Neural crest cell (in vitro differentiated cells): ENCODE results near the gene CTAG2. TPM values are rescaled to one million over a fixed set of nuclear protein-coding genes. Genes with fewer than 3 reads are reported as not detected.
A peak's percentile ranks its signal among the peaks of the same experiment; 100 is the strongest.
"Not testable (repeated sequence)": the region's sequence is repeated elsewhere in the genome, so short reads cannot be mapped to it uniquely, and the experiment has no call there.

Experiments
- DNase-seq: peaks from one replicate; pipeline ENCODE4 v3.0.0; 2021; ENCODE audit warnings: low read depth, mixed read lengths, low spot score
- H3K27ac Mint-ChIP-seq: one replicate; pipeline ENCODE4 v1.8.0; 2021; ENCODE audit warnings: mild to moderate bottlenecking, mixed read lengths; ENCODE audit not compliant: unreplicated experiment
- H3K27me3 Mint-ChIP-seq: 2 replicates; pipeline ENCODE4 v1.8.0; 2021; ENCODE audit warnings: low read depth, mild to moderate bottlenecking, mixed read lengths
- H3K36me3 Mint-ChIP-seq: 2 replicates; pipeline ENCODE4 v1.8.0; 2021; ENCODE audit warnings: low read depth, mild to moderate bottlenecking, mixed read lengths
- H3K4me1 Mint-ChIP-seq: 2 replicates; pipeline ENCODE4 v1.8.0; 2021; ENCODE audit warnings: mixed read lengths
- H3K4me3 Mint-ChIP-seq: one replicate; pipeline ENCODE4 v1.8.0; 2021; ENCODE audit warnings: mild to moderate bottlenecking, mixed read lengths
- H3K9me3 Mint-ChIP-seq: 2 replicates; pipeline ENCODE4 v1.8.0; 2021; ENCODE audit warnings: mixed read lengths
- total RNA-seq: library from RNA; stranded (reverse); gene quantifications from 2 replicates; pipeline ENCODE4 v1.2.1, GENCODE V29; 2021
- TF ChIP-seq, protein P1 (sequence below): fragments of 200-600 bp; sonication (generic); conservative IDR thresholded peaks from 2 replicates; pipeline ENCODE4 v1.5.0; 2021; ENCODE audit warnings: antibody characterized with exemption, mild to moderate bottlenecking

The CTAG2 gene
- total RNA-seq, 1 donor from 2014 or later: not detected

DNA sequence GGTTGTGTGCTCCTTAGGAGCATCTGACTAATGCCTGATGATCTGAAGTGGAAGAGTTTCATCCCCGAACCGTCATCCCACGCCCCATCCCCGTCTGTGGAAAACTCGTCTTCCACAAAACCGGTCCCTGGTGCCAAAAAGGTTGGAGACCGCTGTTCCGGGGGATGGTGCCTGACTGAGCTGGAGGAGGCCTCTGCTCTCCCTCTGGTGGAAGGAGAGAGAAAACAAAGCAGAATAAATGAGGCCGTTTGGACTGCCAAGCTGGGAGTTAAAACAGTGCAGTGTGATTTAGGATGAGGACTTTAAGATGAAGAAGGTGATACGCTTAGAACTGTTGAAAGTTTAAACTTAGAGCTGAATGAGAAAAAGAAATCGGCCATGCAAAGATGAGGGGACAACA is 19.7 kb downstream of the CTAG2 start:
- not testable (repeated sequence) for H3K36me3 Mint-ChIP-seq, H3K4me1 Mint-ChIP-seq, DNase-seq

DNA sequence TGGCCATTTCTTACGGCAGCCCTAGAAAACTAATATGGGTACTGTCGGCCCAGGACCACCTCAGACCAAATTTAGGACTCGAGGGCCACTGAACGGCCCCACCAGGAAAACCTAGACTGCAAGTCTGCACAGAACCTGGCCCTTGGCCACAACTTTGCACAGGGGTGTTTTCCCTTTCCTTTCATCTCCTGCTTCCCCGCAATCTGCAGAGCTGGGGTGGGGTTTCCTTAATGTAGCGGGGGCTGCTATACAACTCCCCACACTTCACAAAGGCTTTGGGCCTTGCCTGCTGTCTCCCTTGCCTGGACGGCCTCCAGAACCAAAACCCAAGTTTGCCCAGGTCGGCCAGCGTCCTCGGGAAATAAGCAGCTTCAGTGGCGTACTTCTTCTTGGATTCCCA is 22.4 kb downstream of the CTAG2 start:
- H3K36me3 Mint-ChIP-seq, H3K4me1 Mint-ChIP-seq, H3K27me3 Mint-ChIP-seq, H3K9me3 Mint-ChIP-seq, DNase-seq, H3K27ac Mint-ChIP-seq, H3K4me3 Mint-ChIP-seq: not testable (repeated sequence)

More for the DNA sequence above, 19.7 kb downstream of the CTAG2 start:
- not testable (repeated sequence) for H3K4me3 Mint-ChIP-seq, H3K9me3 Mint-ChIP-seq, H3K27me3 Mint-ChIP-seq, H3K27ac Mint-ChIP-seq

DNA sequence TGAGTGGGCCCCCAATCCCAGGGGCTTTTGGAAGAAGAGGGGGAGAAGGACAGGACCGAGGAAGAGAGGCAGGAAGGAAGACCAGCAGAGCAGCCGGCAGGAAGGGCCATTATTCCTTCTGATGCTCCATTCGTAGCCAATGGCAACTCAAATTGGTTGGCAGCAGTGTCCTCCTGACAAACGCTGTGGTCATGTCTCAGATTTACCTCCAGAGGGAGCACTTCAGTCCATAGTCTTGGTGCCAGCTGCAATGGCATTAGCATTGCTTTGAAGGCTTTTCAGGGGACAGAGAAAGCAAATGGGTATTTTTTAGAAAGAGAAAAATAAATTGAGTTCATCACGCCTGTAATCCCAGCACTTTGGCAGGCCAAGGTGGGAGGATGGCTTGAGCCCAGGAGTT is 24.4 kb downstream of the CTAG2 start:
- not testable (repeated sequence) for H3K4me1 Mint-ChIP-seq, H3K4me3 Mint-ChIP-seq, H3K9me3 Mint-ChIP-seq, H3K36me3 Mint-ChIP-seq, H3K27ac Mint-ChIP-seq, DNase-seq, H3K27me3 Mint-ChIP-seq

DNA sequence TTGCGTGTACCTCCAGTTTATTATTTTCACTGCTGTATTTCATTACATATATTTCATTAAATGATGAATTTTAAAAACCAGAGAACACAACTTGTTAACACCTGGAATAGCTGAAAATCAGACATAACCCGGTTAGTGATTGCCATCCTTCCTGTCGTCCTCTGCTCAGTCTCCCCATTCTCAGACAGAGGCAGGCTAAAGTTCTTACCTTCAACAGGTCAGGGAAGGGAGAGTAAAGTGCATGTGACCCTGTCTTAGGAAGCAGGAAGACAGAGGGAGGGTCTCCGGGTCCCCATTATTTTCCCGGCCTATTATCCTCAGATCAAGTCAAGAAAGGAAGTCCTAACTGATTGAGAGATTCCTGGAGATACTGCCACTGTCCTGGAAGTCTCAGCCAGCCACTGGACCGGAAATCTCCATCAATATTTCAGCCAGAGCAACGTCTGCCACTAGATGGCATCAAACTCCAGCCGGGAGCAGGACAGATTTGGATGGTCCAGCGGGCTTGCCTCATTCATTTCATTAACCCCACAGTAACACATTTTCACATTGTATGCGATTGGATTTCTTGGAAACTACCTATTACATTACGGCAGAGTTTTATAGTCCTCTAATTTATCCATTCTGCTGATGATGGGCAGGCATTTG is 32.5 kb downstream of the CTAG2 start:
- not testable (repeated sequence) for H3K9me3 Mint-ChIP-seq, H3K36me3 Mint-ChIP-seq, H3K27ac Mint-ChIP-seq, DNase-seq, H3K4me1 Mint-ChIP-seq, H3K4me3 Mint-ChIP-seq, H3K27me3 Mint-ChIP-seq
- TF ChIP-seq, protein P1, sequence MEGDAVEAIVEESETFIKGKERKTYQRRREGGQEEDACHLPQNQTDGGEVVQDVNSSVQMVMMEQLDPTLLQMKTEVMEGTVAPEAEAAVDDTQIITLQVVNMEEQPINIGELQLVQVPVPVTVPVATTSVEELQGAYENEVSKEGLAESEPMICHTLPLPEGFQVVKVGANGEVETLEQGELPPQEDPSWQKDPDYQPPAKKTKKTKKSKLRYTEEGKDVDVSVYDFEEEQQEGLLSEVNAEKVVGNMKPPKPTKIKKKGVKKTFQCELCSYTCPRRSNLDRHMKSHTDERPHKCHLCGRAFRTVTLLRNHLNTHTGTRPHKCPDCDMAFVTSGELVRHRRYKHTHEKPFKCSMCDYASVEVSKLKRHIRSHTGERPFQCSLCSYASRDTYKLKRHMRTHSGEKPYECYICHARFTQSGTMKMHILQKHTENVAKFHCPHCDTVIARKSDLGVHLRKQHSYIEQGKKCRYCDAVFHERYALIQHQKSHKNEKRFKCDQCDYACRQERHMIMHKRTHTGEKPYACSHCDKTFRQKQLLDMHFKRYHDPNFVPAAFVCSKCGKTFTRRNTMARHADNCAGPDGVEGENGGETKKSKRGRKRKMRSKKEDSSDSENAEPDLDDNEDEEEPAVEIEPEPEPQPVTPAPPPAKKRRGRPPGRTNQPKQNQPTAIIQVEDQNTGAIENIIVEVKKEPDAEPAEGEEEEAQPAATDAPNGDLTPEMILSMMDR: peak; percentile 17

DNA sequence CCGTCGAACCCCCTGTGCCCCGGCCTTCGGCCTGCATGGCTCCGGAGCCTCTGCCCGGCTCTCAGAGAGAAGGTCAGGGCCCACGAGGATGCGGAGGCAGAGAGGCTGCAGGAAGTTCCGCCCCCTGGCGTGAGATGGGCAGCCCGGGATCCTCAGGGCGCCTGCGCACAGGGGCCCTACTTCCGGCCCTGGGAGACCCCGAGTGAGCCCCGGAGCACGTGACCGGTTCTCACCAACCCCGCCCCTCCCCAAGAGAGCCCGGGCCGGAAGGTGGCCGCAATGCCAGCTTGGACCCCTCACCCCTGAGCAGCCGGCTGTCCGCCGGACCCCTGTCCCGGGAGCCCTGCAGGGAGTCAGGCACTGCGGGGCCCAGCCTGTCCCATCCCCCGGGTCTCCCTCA is 34.2 kb downstream of the CTAG2 start, which contains the start of gene CTAG1B:
CTAG1B (minus strand) TSS at position 101 of the 400 bp plus-strand sequence; CDS start at position 37, 64 bp downstream.
- H3K4me1 Mint-ChIP-seq, H3K36me3 Mint-ChIP-seq, H3K27ac Mint-ChIP-seq: not testable (repeated sequence)

DNA sequence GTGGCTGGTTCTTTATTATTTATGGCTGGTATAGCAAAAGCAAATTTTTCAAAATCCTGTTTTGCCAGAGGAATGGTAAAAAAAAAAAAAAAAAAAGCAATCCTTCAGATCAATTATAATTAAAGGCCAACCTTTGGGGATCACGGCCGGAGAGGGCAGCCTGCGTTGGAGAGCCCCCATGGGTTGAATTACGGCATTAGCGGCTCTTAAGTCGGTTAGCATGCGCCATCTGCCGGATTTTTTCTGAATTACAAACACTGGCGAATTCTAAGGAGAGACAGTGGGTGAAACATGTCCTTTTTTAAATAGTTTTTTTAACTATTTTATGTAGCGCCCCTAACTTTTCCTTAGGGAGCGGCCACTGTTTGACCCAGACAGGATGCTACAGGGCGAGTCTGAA is 39.8 kb downstream of the CTAG2 start:
- not testable (repeated sequence) for H3K27me3 Mint-ChIP-seq, H3K4me1 Mint-ChIP-seq, DNase-seq, H3K9me3 Mint-ChIP-seq, H3K4me3 Mint-ChIP-seq, H3K27ac Mint-ChIP-seq, H3K36me3 Mint-ChIP-seq

More for the DNA sequence above, 34.2 kb downstream of the CTAG2 start, which contains the start of gene CTAG1B:
- not testable (repeated sequence) for H3K4me3 Mint-ChIP-seq, H3K9me3 Mint-ChIP-seq, H3K27me3 Mint-ChIP-seq, DNase-seq

DNA sequence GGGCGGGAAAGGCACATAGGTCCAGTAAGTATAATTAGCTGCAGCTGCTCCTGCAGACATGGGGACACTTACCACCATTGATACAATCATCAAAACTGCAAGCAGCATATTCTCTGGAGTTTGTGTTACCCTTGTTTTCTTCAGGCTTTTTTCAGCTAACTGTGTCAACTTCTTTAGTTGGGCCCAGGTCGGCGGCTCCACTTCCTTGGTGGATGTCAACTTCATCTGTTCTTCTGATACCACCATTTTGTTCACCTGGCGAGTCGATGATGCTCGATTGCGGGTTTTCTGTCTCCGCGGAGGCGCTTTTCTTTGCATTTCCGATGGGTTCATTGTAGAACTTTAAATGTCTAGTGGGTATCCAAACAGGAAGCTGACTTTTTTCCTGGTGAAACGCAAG is 42.2 kb downstream of the CTAG2 start:
- not testable (repeated sequence) for H3K27me3 Mint-ChIP-seq, H3K9me3 Mint-ChIP-seq, H3K4me1 Mint-ChIP-seq, H3K4me3 Mint-ChIP-seq, H3K27ac Mint-ChIP-seq, DNase-seq, H3K36me3 Mint-ChIP-seq

DNA sequence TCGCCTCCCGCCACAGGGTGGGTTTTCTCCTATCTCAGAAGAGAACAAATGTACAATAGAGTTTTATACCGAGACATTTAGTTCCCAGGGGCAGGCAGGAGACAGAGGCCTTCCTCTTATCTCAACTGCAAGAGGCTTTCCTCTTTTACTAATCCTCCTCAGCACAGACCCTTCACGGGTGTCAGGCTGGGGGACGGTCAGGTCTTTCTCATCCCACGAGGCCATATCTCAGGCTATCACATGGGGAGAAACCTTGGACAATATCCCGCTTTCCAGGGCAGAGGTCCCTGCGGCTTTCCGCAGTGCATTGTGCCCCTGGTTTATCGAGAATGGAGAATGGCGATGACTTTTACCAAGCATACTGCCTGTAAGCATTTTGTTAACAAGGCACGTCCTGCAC is 44.6 kb downstream of the CTAG2 start:
- not testable (repeated sequence) for H3K27ac Mint-ChIP-seq, H3K27me3 Mint-ChIP-seq, H3K36me3 Mint-ChIP-seq, H3K4me3 Mint-ChIP-seq, DNase-seq, H3K4me1 Mint-ChIP-seq, H3K9me3 Mint-ChIP-seq

DNA sequence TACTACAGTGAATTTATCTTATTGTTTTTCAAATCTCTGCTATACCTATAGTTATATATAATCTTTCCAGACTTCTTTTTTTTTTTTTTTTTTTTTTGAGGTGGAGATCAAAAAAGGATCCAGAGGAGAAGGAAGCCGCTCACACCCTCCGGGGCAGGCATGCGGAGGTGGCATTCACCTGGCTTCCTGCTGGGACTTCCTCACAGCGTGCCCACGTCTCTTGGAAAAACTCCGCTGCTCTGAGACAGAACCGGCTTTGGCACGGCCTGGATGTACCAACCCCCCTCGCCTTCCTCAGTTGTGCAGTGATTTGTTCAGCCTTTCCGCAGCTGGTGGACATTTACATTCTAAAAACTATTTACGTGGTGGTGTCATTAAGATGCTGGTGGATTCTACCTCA is 45.4 kb downstream of the CTAG2 start:
- H3K9me3 Mint-ChIP-seq, DNase-seq, H3K4me1 Mint-ChIP-seq, H3K4me3 Mint-ChIP-seq, H3K36me3 Mint-ChIP-seq, H3K27me3 Mint-ChIP-seq, H3K27ac Mint-ChIP-seq: not testable (repeated sequence)

DNA sequence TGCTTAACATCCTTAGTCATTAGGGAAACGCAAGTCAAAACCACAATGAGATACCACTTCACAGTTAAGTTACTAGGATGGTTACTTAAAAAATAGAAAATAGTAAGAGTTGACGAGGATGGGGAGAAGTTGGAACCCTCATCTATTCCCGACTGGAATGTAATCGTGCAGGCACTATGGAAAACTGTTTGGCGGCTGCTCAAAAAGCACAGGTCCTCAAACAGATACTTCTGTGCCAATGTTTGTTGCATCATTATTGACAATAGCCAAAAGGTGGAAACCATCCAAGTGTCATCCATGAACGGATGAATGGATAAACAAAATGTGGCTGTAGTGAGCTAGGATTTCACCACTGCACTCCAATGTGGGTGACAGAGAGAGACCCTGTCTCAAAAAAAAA is 46.0 kb downstream of the CTAG2 start:
- TF ChIP-seq, protein P1: no peak
- H3K4me1 Mint-ChIP-seq: no peaks in the 10 kb centered on the region
- H3K36me3 Mint-ChIP-seq: no peaks in the 10 kb centered on the region
- peaks cover 5% of the 10 kb centered on the region for H3K9me3 Mint-ChIP-seq
- no peak overlapping the region for H3K4me3 Mint-ChIP-seq
- peaks cover 6% of the 10 kb centered on the region for H3K27me3 Mint-ChIP-seq
- no peak for DNase-seq
- H3K27ac Mint-ChIP-seq: no peak overlapping the region
